GM13976 (cell line): ENCODE measurements around the gene SEC24B.
"Not testable (repeated sequence)": the region's sequence is repeated elsewhere in the genome, so short reads cannot be mapped to it uniquely, and the experiment has no call there.

ENCODE experiments used
- DNase-seq: peaks from one replicate; pipeline ENCODE4 v3.0.0; 2012; ENCODE audit warnings: low spot score
- CTCF ChIP-seq: IDR thresholded peaks from 2 replicates; pipeline ENCODE4 v1.5.1; 2012; ENCODE audit warnings: borderline replicate concordance, mild to moderate bottlenecking; ENCODE audit not compliant: insufficient read depth; ENCODE audit errors: extremely low read depth, missing control alignments, control extremely low read depth
- in situ Hi-C: fragments of 300-500 bp; cut with MboI; formaldehyde crosslinking; loops from one replicate; pipeline ENCODE4 v1.12.0; 2022; ENCODE audit warnings: low sequenced_read_pairs, mixed read lengths, inconsistent platforms; ENCODE audit not compliant: unreplicated experiment

Gene SEC24B

GRCh38 chr4:109511414-109511813, 77.8 kb downstream of the SEC24B start:
- no peak for DNase-seq
- TF ChIP-seq CTCF: no peak
- in situ Hi-C loops: no loop called here

GRCh38 chr4:109513368-109513767, 79.8 kb downstream of the SEC24B start:
- DNase-seq, in situ Hi-C loops: not testable (repeated sequence)

GRCh38 chr4:109532182-109532581, 98.6 kb downstream of the SEC24B start:
- no peak for TF ChIP-seq CTCF
- no peak for DNase-seq
- in situ Hi-C loops: no loop called here

- in situ Hi-C loops: no loop called here
- TF ChIP-seq CTCF: no peak
- no peak for DNase-seq
These were observed 111.8 kb downstream of the SEC24B start for GRCh38 chr4:109545401-109545800.

GRCh38 chr4:109547394-109547793, 113.8 kb downstream of the SEC24B start:
- no peak for TF ChIP-seq CTCF
- in situ Hi-C loops: no loop called here
- no peak for DNase-seq

GRCh38 chr4:109548655-109549054, 115.0 kb downstream of the SEC24B start:
- in situ Hi-C loops: no loop called here
- no peak for TF ChIP-seq CTCF
- no peak for DNase-seq

- DNase-seq: no peak
- in situ Hi-C loops: no loop called here
- no peak for TF ChIP-seq CTCF
These were observed 118.6 kb downstream of the SEC24B start for GRCh38 chr4:109552237-109552636.

GRCh38 chr4:109553130-109553529, 119.5 kb downstream of the SEC24B start:
- DNase-seq: no peak
- in situ Hi-C loops: no loop called here
- no peak for TF ChIP-seq CTCF
